A673 (cell line): ENCODE data around the gene PASK. TPM values are rescaled to one million over a fixed set of nuclear protein-coding genes. Genes with fewer than 3 reads are reported as not detected.

Source experiments
- BruUV-seq: library from RNA; stranded (reverse); fragments of 400-500 nt; replicated peaks from 2 replicates; lab custom pipeline; 2021; lab: Mats Ljungman, UMichigan
- CTCF ChIA-PET: fragments of 300-600 bp; sonication (Branson Sonifier 250); formaldehyde crosslinking; loops from one replicate; lab custom pipeline; 2022; ENCODE audit warnings: antibody characterized with exemption; lab: Charles Lee
- POLR2A ChIA-PET: fragments of 300-600 bp; sonication (Branson Sonifier 250); formaldehyde crosslinking; loops from one replicate; lab custom pipeline; 2022; ENCODE audit warnings: antibody characterized with exemption; ENCODE audit not compliant: low non-redundant PET; lab: Charles Lee
- DNase-seq: peaks from one replicate; pipeline ENCODE4 v3.0.0-alpha.2; 2015; ENCODE audit warnings: low spot score
- H3K27ac ChIP-seq: fragments of 200-600 bp; sonication (generic); 2 replicates; pipeline ENCODE4 v1.5.1; 2016; ENCODE audit warnings: mixed run types, low read depth, mild to moderate bottlenecking, mixed read lengths, antibody characterized with exemption, low read length; ENCODE audit not compliant: poor library complexity, severe bottlenecking
- H3K27me3 ChIP-seq: fragments of 200-600 bp; sonication (generic); replicated peaks from 2 replicates; pipeline ENCODE4 v1.6.1; 2017; ENCODE audit warnings: mixed run types, low read depth, mild to moderate bottlenecking, mixed read lengths, antibody characterized with exemption, low read length; ENCODE audit not compliant: insufficient read depth, poor library complexity
- H3K36me3 ChIP-seq: fragments of 200-600 bp; sonication (generic); 2 replicates; pipeline ENCODE4 v1.6.1; 2016; ENCODE audit warnings: mixed run types, mild to moderate bottlenecking, mixed read lengths, antibody characterized with exemption, low read length; ENCODE audit not compliant: insufficient read depth, poor library complexity, severe bottlenecking
- H3K4me1 ChIP-seq: fragments of 200-600 bp; sonication (generic); 2 replicates; pipeline ENCODE4 v1.6.1; 2017; ENCODE audit warnings: mixed run types, mild to moderate bottlenecking, mixed read lengths, antibody characterized with exemption, low read length; ENCODE audit not compliant: insufficient read depth, poor library complexity, severe bottlenecking
- H3K4me3 ChIP-seq: fragments of 200-600 bp; sonication (generic); 2 replicates; pipeline ENCODE4 v1.5.1; 2016; ENCODE audit warnings: low read depth, mixed run types, mild to moderate bottlenecking, mixed read lengths, low read length; ENCODE audit not compliant: poor library complexity, severe bottlenecking
- H3K9me3 ChIP-seq: fragments of 200-600 bp; sonication (generic); 2 replicates; pipeline ENCODE4 v1.6.1; 2016; ENCODE audit warnings: mixed run types, low read depth, mild to moderate bottlenecking, mixed read lengths, antibody characterized with exemption, low read length; ENCODE audit not compliant: poor library complexity, severe bottlenecking
- CTCF ChIP-seq: fragments of 300-800, 200-600 bp; sonication (generic); conservative IDR thresholded peaks from 2 replicates; pipeline ENCODE4 v1.5.1; 2017; ENCODE audit warnings: low read depth, mild to moderate bottlenecking, antibody characterized with exemption, low read length, moderate library complexity, mixed read lengths
- EZH2 ChIP-seq: fragments of 200-600 bp; sonication (generic); IDR thresholded peaks from 2 replicates; pipeline ENCODE4 v1.6.1; 2017; ENCODE audit warnings: borderline replicate concordance, low read depth, mild to moderate bottlenecking, mixed read lengths, antibody characterized with exemption, low read length; ENCODE audit not compliant: poor library complexity, severe bottlenecking
- intact Hi-C: fragments of 100-400 bp; cut with micrococcal nuclease; formaldehyde crosslinking; loops from one replicate; pipeline ENCODE4 v1.10.0; 2022; ENCODE audit not compliant: unreplicated experiment
- total RNA-seq: library from RNA; stranded (reverse); gene quantifications from 2 replicates; pipeline ENCODE4 v1.2.3, GENCODE V29; 2021

PASK gene
- total RNA-seq, 1 experiment from 2014 or later = 59.4 TPM

DNA sequence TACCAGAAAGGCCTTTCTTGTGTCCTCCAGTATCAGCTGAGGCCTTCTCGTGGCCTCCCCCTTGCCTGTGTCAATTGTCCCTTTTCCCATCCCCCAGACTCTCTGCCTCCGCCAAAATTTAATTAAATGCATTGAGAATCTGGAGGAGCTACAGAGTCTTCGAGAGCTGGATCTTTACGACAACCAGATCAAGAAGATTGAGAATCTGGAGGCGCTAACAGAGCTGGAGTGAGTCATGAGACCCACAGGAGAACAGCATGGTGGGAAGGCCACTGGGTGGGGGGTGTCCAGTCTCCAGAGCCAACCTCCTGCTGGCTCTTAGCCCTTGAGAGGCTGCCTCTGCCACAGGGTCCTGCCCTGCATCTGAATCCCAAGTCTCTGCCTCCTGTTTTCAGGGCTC is 9.8 kb upstream of the PASK start:
- H3K4me1 ChIP-seq = no peaks in the 10 kb centered on the region
- CTCF ChIA-PET = no interaction called here
- BruUV-seq = no TSS peak

DNA sequence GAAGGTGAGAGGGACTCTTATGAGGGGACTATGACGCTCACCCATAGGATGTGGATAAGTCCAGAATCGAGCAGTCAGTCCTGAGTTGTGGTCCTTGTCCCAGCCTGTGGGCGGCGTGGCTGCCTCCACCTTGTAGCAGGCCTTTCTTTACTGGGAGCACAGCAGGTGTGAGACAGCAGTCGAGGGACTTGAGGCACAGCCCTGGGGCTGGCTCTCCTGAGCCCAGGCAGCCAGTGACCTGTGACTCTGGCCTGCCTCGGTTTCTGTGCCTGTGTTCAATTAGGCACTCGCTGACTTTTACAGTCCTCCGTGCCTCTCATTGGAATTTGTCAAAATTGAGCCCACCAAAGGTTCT is 9.3 kb upstream of the PASK start:
- CTCF ChIA-PET = no interaction called here
- no peaks in the 10 kb centered on the region for H3K4me1 ChIP-seq

More for the DNA sequence above, 9.8 kb upstream of the PASK start:
- H3K27ac ChIP-seq = no peak overlapping the region
- DNase-seq = no peak
- no peaks in the 10 kb centered on the region for H3K27me3 ChIP-seq
- TF ChIP-seq EZH2 (no peak), CTCF (no peak)
- peaks cover 32% of the 10 kb centered on the region for H3K36me3 ChIP-seq
- no peaks in the 10 kb centered on the region for H3K9me3 ChIP-seq
- POLR2A ChIA-PET = no interaction called here
- H3K4me3 ChIP-seq = no peak overlapping the region
- intact Hi-C loops = no loop called here

DNA sequence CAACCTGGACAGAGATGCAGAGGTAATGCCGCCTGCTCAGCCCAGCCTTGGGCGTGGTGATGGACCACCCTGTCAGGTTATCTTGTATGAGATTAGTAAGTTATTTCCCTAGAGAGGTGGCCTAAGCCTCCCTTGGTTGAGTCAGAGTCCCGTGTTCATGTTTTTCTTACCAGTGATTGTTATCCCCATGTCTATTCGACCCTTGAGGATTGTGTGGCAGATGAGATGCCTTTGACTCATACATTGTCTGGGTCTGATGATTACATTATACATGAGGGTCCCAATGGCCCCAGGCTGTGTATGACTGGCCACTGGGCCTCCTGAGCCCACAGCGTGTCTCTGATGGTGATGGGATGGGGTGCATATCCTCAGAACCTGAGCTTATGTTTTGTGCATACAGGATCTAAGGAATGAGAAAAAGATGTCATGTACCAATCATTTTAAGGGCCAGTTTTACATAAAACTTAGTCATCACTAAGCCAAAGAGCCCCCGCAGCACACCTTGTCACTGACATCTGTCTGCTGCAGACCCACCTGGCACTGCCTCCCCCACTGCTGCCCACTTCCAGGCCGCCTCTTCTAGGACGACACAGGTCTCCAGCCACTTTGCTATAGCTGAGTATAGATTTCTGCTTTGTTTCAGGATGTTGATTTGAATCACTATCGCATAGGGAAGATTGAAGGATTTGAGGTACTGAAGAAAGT is 8.7 kb upstream of the PASK start:
- no peak for TF ChIP-seq CTCF
- no peak for TF ChIP-seq EZH2
- intact Hi-C loops = no loop called here
- POLR2A ChIA-PET = no interaction called here
- no peaks in the 10 kb centered on the region for H3K27me3 ChIP-seq
- no peak overlapping the region for H3K4me3 ChIP-seq
- H3K9me3 ChIP-seq = no peaks in the 10 kb centered on the region
- H3K27ac ChIP-seq = no peak overlapping the region
- H3K36me3 ChIP-seq = peaks cover 25% of the 10 kb centered on the region
- no peak for DNase-seq
- BruUV-seq = no TSS peak
- H3K4me1 ChIP-seq = no peaks in the 10 kb centered on the region
- CTCF ChIA-PET = no interaction called here

More for the DNA sequence above, 9.3 kb upstream of the PASK start:
- H3K4me3 ChIP-seq = no peak overlapping the region
- POLR2A ChIA-PET = no interaction called here
- no peak overlapping the region for H3K27ac ChIP-seq
- no peaks in the 10 kb centered on the region for H3K9me3 ChIP-seq
- H3K36me3 ChIP-seq = peaks cover 26% of the 10 kb centered on the region
- H3K27me3 ChIP-seq = no peaks in the 10 kb centered on the region
- TF ChIP-seq EZH2 (no peak), CTCF (no peak)
- intact Hi-C loops = no loop called here
- BruUV-seq = no TSS peak
- DNase-seq = no peak
